ENCODE data around the gene MAX. TPM values are rescaled to one million over a fixed set of nuclear protein-coding genes. Genes with fewer than 3 reads are reported as not detected.

The MAX gene
- total RNA-seq, 1 experiment from 2014 or later = 72.9 TPM

DNA sequence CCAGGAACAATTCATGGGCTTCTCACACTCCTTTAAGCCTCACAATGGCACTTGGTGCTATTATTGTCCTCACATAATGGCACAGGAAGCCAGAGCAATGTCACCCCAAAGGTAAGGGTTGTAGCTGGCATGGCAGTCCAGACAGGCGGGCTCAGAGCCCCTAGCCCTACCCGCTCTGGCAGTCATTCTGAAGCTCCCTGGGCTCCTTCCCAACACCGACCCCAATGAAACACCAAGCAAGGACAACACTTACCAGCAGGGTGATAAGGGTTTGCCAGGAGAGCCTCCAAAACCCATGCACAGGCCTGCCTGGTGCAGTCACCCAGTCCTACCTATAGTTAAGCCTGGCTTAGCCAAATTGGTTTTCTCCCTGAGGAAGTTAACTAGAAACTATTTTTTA, 30.8 kb downstream of the MAX start:
- DNase-seq = no peak
- no peak overlapping the region for H3K4ac ChIP-seq (ENCODE audit: low read depth, low read length)
- H3K9ac ChIP-seq (ENCODE audit: extremely low read depth, insufficient read length, low read length) = no peak overlapping the region
- H3K14ac ChIP-seq (ENCODE audit: insufficient read depth, low read length) = no peak overlapping the region
- H3K27ac ChIP-seq (ENCODE audit: insufficient read length, low read depth, low read length) = no peak overlapping the region
- H4K5ac ChIP-seq (ENCODE audit: insufficient read length, low read depth, low read length) = no peak overlapping the region
- no peaks in the 10 kb centered on the region for H3K27me3 ChIP-seq (ENCODE audit: insufficient read depth, low read length)
- H3K56ac ChIP-seq (ENCODE audit: insufficient read length, low read depth, low read length) = no peak overlapping the region
- H3K4me2 ChIP-seq (ENCODE audit: insufficient read depth, insufficient read length, low read length) = no peak overlapping the region
- no peak overlapping the region for H2AK5ac ChIP-seq (ENCODE audit: insufficient read length, low read length)
- no peaks in the 10 kb centered on the region for H3K4me1 ChIP-seq (ENCODE audit: insufficient read depth, low read length)
- H2BK20ac ChIP-seq (ENCODE audit: low read depth, low read length, poor library complexity, severe bottlenecking) = no peak overlapping the region
- no peak overlapping the region for H3K4me3 Mint-ChIP-seq
- H3K9me3 ChIP-seq (ENCODE audit: control insufficient read depth, low read depth, low read length) = no peaks in the 10 kb centered on the region
- no peak overlapping the region for H3T11ph ChIP-seq (ENCODE audit: low read length)
- no peaks in the 10 kb centered on the region; the same call in 1 of the 2 replicates for H3K79me2 ChIP-seq (ENCODE audit: insufficient read depth, low read length)
- WGBS (ENCODE audit: extremely low coverage, insufficient read length, low lambda C conversion rate) = no CpG with 5 or more reads among the region's 3 CpGs
- H4K8ac ChIP-seq (replicated peaks; ENCODE audit: insufficient read length, low read depth, low read length) = no peak overlapping the region
- H3K27me3 Mint-ChIP-seq (ENCODE audit: low read depth) = no peaks in the 10 kb centered on the region
- no peak overlapping the region for H3K27ac Mint-ChIP-seq
- H2AFZ ChIP-seq (ENCODE audit: low read length) = no peak overlapping the region
- no peaks in the 10 kb centered on the region for H3K9me3 Mint-ChIP-seq
- no peak overlapping the region for H3K18ac ChIP-seq (ENCODE audit: insufficient read length, low read depth, low read length)
- H3K36me3 Mint-ChIP-seq (ENCODE audit: insufficient read depth in 1 of 3, low read depth in 3 of 3) = peaks cover 5 to 31% (median 10%) of the 10 kb centered on the region in 3 experiments; a peak in 6 of 7 replicates
- no peak overlapping the region for H4K91ac ChIP-seq (ENCODE audit: insufficient read length, low read depth, low read length)
- H2BK120ac ChIP-seq (ENCODE audit: low read depth, low read length, poor library complexity, severe bottlenecking) = no peak overlapping the region
- no peaks in the 10 kb centered on the region for H3K23me2 ChIP-seq (ENCODE audit: insufficient read length, low read depth, low read length, poor library complexity, severe bottlenecking)
- H3K23ac ChIP-seq (ENCODE audit: insufficient read length, low read depth, low read length) = no peak overlapping the region
- no peak overlapping the region for H2BK5ac ChIP-seq (ENCODE audit: insufficient read length, low read length)
- no peak overlapping the region for H2BK15ac ChIP-seq (ENCODE audit: low read depth, low read length)
- H4K20me1 ChIP-seq (ENCODE audit: control insufficient read depth, insufficient read depth, insufficient read length) = no peaks in the 10 kb centered on the region
- TF ChIP-seq, protein P1, sequence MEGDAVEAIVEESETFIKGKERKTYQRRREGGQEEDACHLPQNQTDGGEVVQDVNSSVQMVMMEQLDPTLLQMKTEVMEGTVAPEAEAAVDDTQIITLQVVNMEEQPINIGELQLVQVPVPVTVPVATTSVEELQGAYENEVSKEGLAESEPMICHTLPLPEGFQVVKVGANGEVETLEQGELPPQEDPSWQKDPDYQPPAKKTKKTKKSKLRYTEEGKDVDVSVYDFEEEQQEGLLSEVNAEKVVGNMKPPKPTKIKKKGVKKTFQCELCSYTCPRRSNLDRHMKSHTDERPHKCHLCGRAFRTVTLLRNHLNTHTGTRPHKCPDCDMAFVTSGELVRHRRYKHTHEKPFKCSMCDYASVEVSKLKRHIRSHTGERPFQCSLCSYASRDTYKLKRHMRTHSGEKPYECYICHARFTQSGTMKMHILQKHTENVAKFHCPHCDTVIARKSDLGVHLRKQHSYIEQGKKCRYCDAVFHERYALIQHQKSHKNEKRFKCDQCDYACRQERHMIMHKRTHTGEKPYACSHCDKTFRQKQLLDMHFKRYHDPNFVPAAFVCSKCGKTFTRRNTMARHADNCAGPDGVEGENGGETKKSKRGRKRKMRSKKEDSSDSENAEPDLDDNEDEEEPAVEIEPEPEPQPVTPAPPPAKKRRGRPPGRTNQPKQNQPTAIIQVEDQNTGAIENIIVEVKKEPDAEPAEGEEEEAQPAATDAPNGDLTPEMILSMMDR (conservative IDR thresholded peaks at IDR 0.05) = no peak
- H3K4me1 Mint-ChIP-seq = peaks cover 0 to 3% of the 10 kb centered on the region in 2 experiments; a peak in 1 of 4 replicates
- no peak overlapping the region for H2BK12ac ChIP-seq (ENCODE audit: insufficient read length, low read depth, low read length)
- H3K79me1 ChIP-seq (ENCODE audit: insufficient read depth, low read depth, low read length, poor library complexity, severe bottlenecking) = no peaks in the 10 kb centered on the region
